Thymus (tissue), 11 donors: Measurements from ENCODE around the gene SLC2A13. TPM values are rescaled to one million over a fixed set of nuclear protein-coding genes. Genes with fewer than 3 reads are reported as not detected.

Source experiments
- DNase-seq, 9 donors: peaks; one replicate each; pipeline ENCODE4 v3.0.0-alpha.2; 2013; ENCODE audit warnings: low spot score in 9 of 9, low read depth in 6 of 9, missing footprints in 1 of 9
- H3K27ac ChIP-seq, 2 donors: one replicate each; pipeline ENCODE4 v1.5.1; 2013; ENCODE audit warnings: control low read depth in 1 of 2, low read depth in 1 of 2, low read length in 1 of 2, mild to moderate bottlenecking in 1 of 2, moderate library complexity in 1 of 2
- H3K27me3 ChIP-seq, 2 donors: one replicate each; pipeline ENCODE4 v1.5.1; 2013; ENCODE audit warnings: low read length in 1 of 2; ENCODE audit not compliant: control insufficient read depth in 2 of 2, insufficient read depth in 1 of 2
- H3K36me3 ChIP-seq, 2 donors: one replicate each; pipeline ENCODE4 v1.5.1; 2013; ENCODE audit warnings: low read length in 1 of 2, mild to moderate bottlenecking in 1 of 2, moderate library complexity in 1 of 2; ENCODE audit not compliant: control insufficient read depth in 2 of 2, insufficient read depth in 2 of 2
- H3K4me1 ChIP-seq, 2 donors: one replicate each; pipeline ENCODE4 v1.5.1; 2013; ENCODE audit warnings: low read length in 2 of 2; ENCODE audit not compliant: control insufficient read depth in 2 of 2, insufficient read depth in 2 of 2
- H3K4me3 ChIP-seq, 2 donors: one replicate each; pipeline ENCODE4 v1.5.1; 2013; ENCODE audit warnings: low read length in 2 of 2, control low read depth in 1 of 2, mild to moderate bottlenecking in 1 of 2
- H3K9me3 ChIP-seq, 2 donors: one replicate each; pipeline ENCODE4 v1.5.1; 2013; ENCODE audit warnings: low read length in 1 of 2, mild to moderate bottlenecking in 1 of 2; ENCODE audit not compliant: control insufficient read depth in 2 of 2, insufficient read depth in 1 of 2
- WGBS: extraction: QIAGEN DNeasy Blood & Tissue Kit; methylation state at CpG from one replicate; pipeline ENCODE4 v1.1.7; 2013; 5-methylcytosine and 5-hydroxymethylcytosine counted together
- polyA plus RNA-seq: library from polyadenylated mRNA; stranded (reverse); fragments of 200-250 nt; gene quantifications from one replicate; pipeline ENCODE4 v1.2.3, GENCODE V29; 2013
- total RNA-seq: library from RNA; stranded (reverse); fragments of 120-200 nt; gene quantifications from one replicate; pipeline ENCODE4 v1.2.4, GENCODE V29; 2013
- donor health status: healthy.

The SLC2A13 gene
- total and polyA plus RNA-seq, 2 donors: 2.6 to 3.4 TPM

DNA sequence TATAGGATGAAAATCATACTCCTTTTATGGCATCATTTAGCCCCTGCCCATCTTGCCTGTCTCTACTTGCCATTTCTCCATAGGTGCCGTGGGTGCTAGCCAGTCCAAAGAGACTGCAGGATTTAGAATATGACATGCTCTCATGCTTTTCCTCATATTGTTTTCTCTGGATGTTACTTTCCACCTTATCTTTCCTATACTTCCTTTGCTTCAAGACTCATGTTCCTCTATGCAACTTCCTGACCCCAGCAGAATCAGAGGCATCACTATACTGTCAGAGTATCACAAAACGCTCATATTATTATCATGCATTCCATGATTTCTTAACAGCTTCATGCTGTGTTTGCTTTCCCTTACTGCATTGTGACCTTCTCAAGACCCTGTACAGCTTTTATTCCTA, 265.5 kb downstream of the SLC2A13 start:
- no peak overlapping the region for H3K27ac ChIP-seq
- no peaks in the 10 kb centered on the region for H3K9me3 ChIP-seq
- no peaks in the 10 kb centered on the region for H3K36me3 ChIP-seq
- WGBS: 95% methylated on average over 2 of the region's 2 CpGs
- H3K4me3 ChIP-seq: no peak overlapping the region
- no peaks in the 10 kb centered on the region for H3K27me3 ChIP-seq
- H3K4me1 ChIP-seq: no peaks in the 10 kb centered on the region
- DNase-seq: no peak

DNA sequence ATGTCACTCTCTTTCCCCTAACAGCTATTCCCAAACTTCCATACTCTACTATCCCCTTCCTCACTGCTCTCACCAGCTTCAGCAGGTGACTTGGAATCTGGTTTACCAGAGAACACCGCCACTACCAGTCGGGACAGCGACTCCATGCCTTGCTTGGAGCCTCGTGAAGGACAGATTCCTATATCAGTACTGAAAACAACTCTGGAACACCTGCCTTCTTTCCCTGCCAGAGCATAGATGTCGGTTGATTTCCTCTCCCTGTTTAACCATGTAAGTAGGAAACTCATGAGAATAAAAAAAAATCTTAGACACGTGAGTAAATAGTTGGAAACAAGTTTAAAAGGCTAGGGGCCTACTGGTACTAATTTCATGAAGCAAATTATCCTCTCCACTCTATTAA, 266.8 kb downstream of the SLC2A13 start:
- Histone ChIP-seq H3K4me1 (no peaks in the 10 kb centered on the region), H3K36me3 (no peaks in the 10 kb centered on the region), H3K9me3 (no peaks in the 10 kb centered on the region), H3K27ac (no peak overlapping the region), H3K4me3 (no peak overlapping the region), H3K27me3 (no peaks in the 10 kb centered on the region)
- DNase-seq: no peak
- WGBS: 94% methylated on average over 6 of the region's 6 CpGs

DNA sequence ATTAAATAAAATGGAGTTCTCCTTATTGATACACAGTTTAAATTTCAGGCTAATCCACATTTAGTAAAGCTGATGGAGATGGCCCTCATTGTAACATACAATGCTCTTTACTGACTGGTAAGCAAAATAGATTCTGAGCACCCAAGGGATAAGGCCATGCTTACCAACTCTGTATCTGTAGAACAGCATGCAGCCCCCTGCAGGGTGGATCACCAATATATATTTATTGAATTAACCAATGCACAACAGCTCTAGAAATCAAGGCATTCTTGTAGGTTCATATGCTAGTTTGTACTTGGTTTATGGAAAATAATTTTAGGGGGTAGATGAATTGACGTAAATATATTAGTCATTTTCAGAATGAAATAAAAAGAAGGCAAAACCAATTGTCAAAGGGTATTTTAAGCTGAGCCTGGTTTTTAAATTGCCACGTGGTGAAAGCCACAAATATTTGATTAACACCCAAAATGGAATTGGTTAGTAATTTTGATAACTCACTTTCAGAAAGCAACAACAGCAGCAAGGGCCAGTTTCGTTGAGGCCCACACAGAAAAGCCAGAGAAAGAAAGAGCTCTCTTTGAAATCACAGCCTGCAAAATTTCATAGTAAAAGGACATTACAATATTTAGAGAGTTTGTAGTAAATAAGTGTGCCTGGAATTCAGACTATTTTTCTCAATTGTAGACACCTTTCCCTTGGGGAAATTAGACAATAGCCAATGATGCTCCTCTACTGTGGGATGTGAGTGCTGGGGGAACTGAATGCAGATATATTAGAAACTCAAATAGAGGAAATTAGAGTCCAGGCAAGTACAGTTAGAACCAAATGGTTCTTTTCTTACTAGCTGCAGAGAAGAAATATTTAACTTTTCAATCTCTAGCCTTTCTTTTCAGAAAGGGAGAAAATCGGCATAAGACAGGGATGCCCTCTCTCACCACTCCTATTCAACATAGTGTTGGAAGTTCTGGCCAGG, 270.1 kb downstream of the SLC2A13 start:
- Histone ChIP-seq H3K9me3 (no peaks in the 10 kb centered on the region), H3K4me3 (no peak overlapping the region), H3K36me3 (no peaks in the 10 kb centered on the region), H3K27me3 (no peaks in the 10 kb centered on the region), H3K27ac (no peak overlapping the region), H3K4me1 (no peaks in the 10 kb centered on the region)
- no peak for DNase-seq
- 85% methylated on average over 4 of the region's 4 CpGs for WGBS

DNA sequence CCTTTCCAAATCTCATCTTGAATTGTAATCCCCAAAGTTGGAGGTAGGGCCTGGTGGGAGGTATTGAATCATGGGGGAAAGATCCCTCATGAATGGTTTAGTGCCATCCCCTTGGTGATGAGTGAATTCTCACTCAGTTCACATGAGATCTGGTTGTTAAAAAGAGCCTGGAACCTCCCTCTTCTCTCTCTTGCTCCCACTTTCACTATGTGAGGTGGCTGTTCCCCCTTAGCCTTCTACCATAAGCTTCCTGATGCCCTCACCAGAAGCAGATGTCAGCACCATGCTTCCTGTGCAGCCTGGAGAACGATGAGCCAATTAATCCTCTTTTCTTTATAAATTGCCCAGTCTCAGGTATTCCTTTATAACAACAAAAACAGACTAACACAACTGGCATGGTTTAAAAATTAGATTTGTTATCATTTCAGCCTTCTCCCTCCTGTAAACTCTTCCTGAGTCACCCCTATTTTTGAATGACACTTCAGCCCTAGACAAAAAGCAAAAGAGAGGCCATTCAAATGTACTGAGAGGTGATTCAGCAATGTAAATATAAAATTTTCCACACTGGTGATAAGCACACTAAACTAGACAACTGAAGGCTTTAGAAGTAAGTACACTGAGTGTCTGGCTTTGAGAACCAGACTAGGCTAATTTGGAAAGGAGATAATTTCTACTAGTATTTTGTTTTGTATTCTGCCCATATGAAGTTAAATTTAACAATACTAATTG, 274.1 kb downstream of the SLC2A13 start:
- Histone ChIP-seq H3K27ac (no peak overlapping the region), H3K4me3 (no peak overlapping the region), H3K9me3 (no peaks in the 10 kb centered on the region), H3K36me3 (no peaks in the 10 kb centered on the region), H3K27me3 (no peaks in the 10 kb centered on the region), H3K4me1 (no peaks in the 10 kb centered on the region)
- WGBS: 6% methylated on average over 1 of the region's 1 CpG
- no peak for DNase-seq

- Histone ChIP-seq H3K27me3 (no peaks in the 10 kb centered on the region), H3K4me1 (no peaks in the 10 kb centered on the region), H3K4me3 (no peak overlapping the region), H3K36me3 (no peaks in the 10 kb centered on the region), H3K9me3 (no peaks in the 10 kb centered on the region), H3K27ac (no peak overlapping the region)
- DNase-seq: no peak
- 96% methylated on average over 5 of the region's 5 CpGs for WGBS
These were observed 274.9 kb downstream of the SLC2A13 start for GRCh38 chr12:39830852-39831520.

GRCh38 chr12:39830171-39830570, 275.7 kb downstream of the SLC2A13 start:
- WGBS: 99% methylated on average over 4 of the region's 4 CpGs
- Histone ChIP-seq H3K27me3 (no peaks in the 10 kb centered on the region), H3K4me1 (no peaks in the 10 kb centered on the region), H3K36me3 (no peaks in the 10 kb centered on the region), H3K9me3 (no peaks in the 10 kb centered on the region), H3K4me3 (no peak overlapping the region), H3K27ac (no peak overlapping the region)
- DNase-seq: no peak

GRCh38 chr12:39824505-39825212, 281.2 kb downstream of the SLC2A13 start:
- no peak for DNase-seq
- no peaks in the 10 kb centered on the region for H3K4me1 ChIP-seq
- WGBS: 96% methylated on average over 3 of the region's 3 CpGs

DNA sequence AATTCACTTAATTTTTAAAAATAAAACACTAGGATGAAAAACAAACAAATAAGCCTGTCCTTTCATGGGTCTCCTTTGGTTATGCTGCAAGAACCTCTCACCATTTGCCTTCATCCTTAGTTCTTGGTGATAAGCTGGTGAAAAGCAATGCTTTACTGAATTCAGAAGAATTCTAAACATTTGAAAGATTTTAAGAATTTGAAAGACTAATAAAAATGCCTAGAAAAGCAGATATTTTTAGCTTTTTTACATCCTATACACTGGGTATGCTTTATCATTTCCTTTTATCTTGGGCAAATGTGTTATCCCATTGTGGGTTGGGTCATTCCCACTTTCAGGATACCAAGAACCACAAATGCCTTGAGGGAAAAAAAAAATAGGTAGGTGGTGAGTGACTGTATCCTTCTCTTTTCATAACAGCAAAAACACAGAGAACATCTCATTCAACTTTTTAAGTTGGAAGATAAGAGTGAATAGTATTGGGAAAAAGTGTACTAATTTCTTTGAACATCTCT, 289.2 kb downstream of the SLC2A13 start:
- Histone ChIP-seq H3K9me3 (no peaks in the 10 kb centered on the region), H3K4me3 (no peak overlapping the region), H3K27ac (no peak overlapping the region), H3K27me3 (no peaks in the 10 kb centered on the region), H3K36me3 (no peaks in the 10 kb centered on the region), H3K4me1 (no peaks in the 10 kb centered on the region)
- DNase-seq: no peak

More at GRCh38 chr12:39824505-39825212, 281.2 kb downstream of the SLC2A13 start:
- Histone ChIP-seq H3K27ac (no peak overlapping the region), H3K36me3 (no peaks in the 10 kb centered on the region), H3K9me3 (no peaks in the 10 kb centered on the region), H3K4me3 (no peak overlapping the region), H3K27me3 (no peaks in the 10 kb centered on the region)
